GM21723 (cell line): ENCODE measurements around the gene DCAF15.
A peak's percentile ranks its signal among the peaks of the same experiment; 100 is the strongest.
"Not testable (repeated sequence)": the region's sequence is repeated elsewhere in the genome, so short reads cannot be mapped to it uniquely, and the experiment has no call there.

ENCODE experiments used
- ATAC-seq: cut with Tn5 transposase; IDR thresholded peaks from one replicate; pipeline ENCODE4 v1.9.1; 2021; ENCODE audit warnings: mild to moderate bottlenecking, moderate library complexity; ENCODE audit not compliant: unreplicated experiment

Gene DCAF15

GRCh38 chr19:13952154-13952930 lies at the start of gene DCAF15:
TSS of gene DCAF15 (plus strand) at chr19:13952509. CDS start at chr19:13952513, 4 bp downstream.
- peak; percentile 95 for ATAC-seq

GRCh38 chr19:13902993-13903555 lies 49.2 kb upstream of the DCAF15 start:
- no peak for ATAC-seq

- ATAC-seq, result peak; percentile 87
These were observed 46.4 kb upstream of the DCAF15 start, which contains the start of the genes BRME1 and CC2D1A for GRCh38 chr19:13905634-13906520. TSS of gene BRME1 (minus strand) at chr19:13906117. CDS start at chr19:13904892, 1,225 bp downstream. TSS of gene CC2D1A (plus strand) at chr19:13906201. CDS start at chr19:13906442, 241 bp downstream.

GRCh38 chr19:13906521-13906904 lies 45.8 kb upstream of the DCAF15 start:
- ATAC-seq, result peak; percentile 31

GRCh38 chr19:13906910-13907309 lies 45.4 kb upstream of the DCAF15 start:
- ATAC-seq, result no peak

GRCh38 chr19:13908674-13909073 lies 43.6 kb upstream of the DCAF15 start:
- ATAC-seq, result no peak

GRCh38 chr19:13909430-13909829 lies 42.9 kb upstream of the DCAF15 start:
- ATAC-seq, result no peak

GRCh38 chr19:13913352-13913751 lies 39.0 kb upstream of the DCAF15 start:
- ATAC-seq, result no peak

- ATAC-seq, result no peak
These were observed 37.5 kb upstream of the DCAF15 start for GRCh38 chr19:13914777-13915176.

- no peak for ATAC-seq
These were observed 34.4 kb upstream of the DCAF15 start for GRCh38 chr19:13917888-13918406.

- ATAC-seq, result no peak
These were observed 33.4 kb upstream of the DCAF15 start for GRCh38 chr19:13918726-13919411.

- no peak for ATAC-seq
These were observed 31.8 kb upstream of the DCAF15 start for GRCh38 chr19:13920524-13920923.

- ATAC-seq, result no peak
These were observed 31.2 kb upstream of the DCAF15 start for GRCh38 chr19:13920940-13921747.

GRCh38 chr19:13922118-13922517 lies 30.2 kb upstream of the DCAF15 start:
- ATAC-seq, result not testable (repeated sequence)

- no peak for ATAC-seq
These were observed 28.9 kb upstream of the DCAF15 start for GRCh38 chr19:13923194-13923987.

GRCh38 chr19:13926010-13926409 lies 26.3 kb upstream of the DCAF15 start:
- no peak for ATAC-seq

GRCh38 chr19:13926715-13927114 lies 25.6 kb upstream of the DCAF15 start:
- ATAC-seq, result no peak

- no peak for ATAC-seq
These were observed 23.0 kb upstream of the DCAF15 start for GRCh38 chr19:13929340-13929739.

- no peak for ATAC-seq
These were observed 22.4 kb upstream of the DCAF15 start for GRCh38 chr19:13929956-13930355.
